Esophagus muscularis mucosa (tissue), 4 donors: ENCODE data around the gene CCAR1. TPM values are rescaled to one million over a fixed set of nuclear protein-coding genes. Genes with fewer than 3 reads are reported as not detected.

Source experiments
- DNase-seq: peaks from one replicate; pipeline ENCODE4 v3.0.0-alpha.2; 2017; ENCODE audit errors: extremely low spot score
- H3K27ac ChIP-seq, 4 donors: fragments of 200-600 bp; sonication (generic); replicated peaks in 1 of 4; 1 replicate in 3 of 4; 2 replicates in 1 of 4; pipeline ENCODE4 v1.5.1; 2016 to 2019; ENCODE audit warnings: mild to moderate bottlenecking in 1 of 4
- H3K27me3 ChIP-seq, 4 donors: fragments of 200-600 bp; sonication (generic); one replicate each; pipeline versions ENCODE4 v1.5.1 to v1.6.0; 2016 to 2019
- H3K36me3 ChIP-seq, 4 donors: fragments of 200-600 bp; sonication (generic); one replicate each; pipeline ENCODE4 v1.5.1; 2016 to 2019
- H3K4me1 ChIP-seq, 4 donors: fragments of 200-600 bp; sonication (generic); one replicate each; pipeline ENCODE4 v1.5.1; 2016 to 2019
- H3K4me3 ChIP-seq, 4 donors: fragments of 200-600 bp; sonication (generic); 1 replicate in 2 of 4; 2 replicates in 2 of 4; pipeline ENCODE4 v1.5.1; 2016 to 2019; ENCODE audit warnings: mild to moderate bottlenecking in 4 of 4, moderate library complexity in 1 of 4
- H3K9me3 ChIP-seq, 4 donors: fragments of 200-600 bp; sonication (generic); 1 replicate in 3 of 4; 2 replicates in 1 of 4; pipeline ENCODE4 v1.5.1; 2016 to 2019
- CTCF ChIP-seq, 3 experiments: fragments of 200-600 bp in 2 of 3; fragments of 450-650 bp in 1 of 3; sonication (generic) in 2 of 3; IDR thresholded peaks; one replicate each; pipeline ENCODE4 v1.5.1; 2017 to 2019; ENCODE audit warnings: antibody characterized with exemption in 3 of 3, mild to moderate bottlenecking in 2 of 3, moderate library complexity in 1 of 3
- EP300 ChIP-seq: sonication (generic); formaldehyde crosslinking; IDR thresholded peaks from one replicate; pipeline ENCODE4 v1.6.1; 2017; ENCODE audit warnings: antibody characterized with exemption
- POLR2A ChIP-seq: fragments of 450-650 bp; IDR thresholded peaks from one replicate; pipeline ENCODE4 v1.6.1; 2017; ENCODE audit warnings: antibody characterized with exemption, moderate library complexity, mild to moderate bottlenecking, low read depth
- POLR2AphosphoS5 ChIP-seq, 2 donors: sonication (generic); formaldehyde crosslinking; IDR thresholded peaks; one replicate each; pipeline ENCODE4 v1.6.1; 2017; ENCODE audit warnings: antibody characterized with exemption in 2 of 2
- WGBS: methylation state at CpG from one replicate; pipeline ENCODE4 v1.1.5; 2018; 5-methylcytosine and 5-hydroxymethylcytosine counted together
- intact Hi-C: fragments of 100-400 bp; cut with DNase I; formaldehyde crosslinking; loops from one replicate; pipeline ENCODE4 v1.15.1; 2023
- total RNA-seq, 4 donors: library from RNA; depleted of rRNA; stranded (reverse); fragments of >200 nt; gene quantifications; one replicate each; pipeline versions ENCODE4 v1.1.0 to v1.2.1, GENCODE V29; 2016

The CCAR1 gene
- total RNA-seq, result 10 to 100 TPM; 28.5 to 44.4 (median 35.5) TPM

- H3K4me1 ChIP-seq, result peaks cover 6 to 18% (median 15%) of the 10 kb centered on the region in 4 donors
- DNase-seq, result peak; percentile 99
- under 1% methylated on average over 26 of the region's 72 CpGs for WGBS
- peak within 1 kb of the TSS; percentile 85 to 100 (median 94) for H3K4me3 ChIP-seq
- intact Hi-C loops, result loop anchor here (2.0 to 5.0 kb wide), 2 partner anchors 169 to 194 kb away; partner anchors contain the start of gene SLC25A16
- peak within 1 kb of the TSS; percentile 86 to 97 (median 92) for H3K27ac ChIP-seq
- no peaks in the 10 kb centered on the region for H3K27me3 ChIP-seq
- TF ChIP-seq EP300, result no peak
- peak; percentile 93 to 94 for TF ChIP-seq POLR2AphosphoS5 (IDR thresholded peaks at IDR 0.05)
- H3K36me3 ChIP-seq, result peaks cover 4 to 31% (median 22%) of the 10 kb centered on the region in 4 donors
- H3K9me3 ChIP-seq, result no peaks in the 10 kb centered on the region
Measured at GRCh38 chr10:68720793-68721672, at the start of gene CCAR1. TSS of gene CCAR1 (plus strand) at chr10:68721239. CDS start at chr10:68722505, 1,266 bp downstream.

GRCh38 chr10:68684413-68684812 lies 36.6 kb upstream of the CCAR1 start:
- Histone ChIP-seq H3K27ac (no peak overlapping the region), H3K27me3 (no peaks in the 10 kb centered on the region), H3K36me3 (peaks cover 7 to 68% (median 32%) of the 10 kb centered on the region in 4 donors), H3K9me3 (no peaks in the 10 kb centered on the region), H3K4me3 (no peak overlapping the region), H3K4me1 (no peaks in the 10 kb centered on the region)
- WGBS, result 92% methylated on average over 3 of the region's 3 CpGs
- no peak for TF ChIP-seq CTCF (IDR thresholded peaks at IDR 0.05)
- no peak for TF ChIP-seq POLR2AphosphoS5 (IDR thresholded peaks at IDR 0.05)
- no peak for DNase-seq
- intact Hi-C loops, result no loop called here

GRCh38 chr10:68696018-68696417 lies 25.0 kb upstream of the CCAR1 start:
- WGBS, result 76% methylated on average over 1 of the region's 1 CpG
- TF ChIP-seq EP300 (no peak), CTCF (IDR thresholded peaks at IDR 0.05) (no peak), POLR2A (no peak), POLR2AphosphoS5 (IDR thresholded peaks at IDR 0.05) (no peak)
- no peaks in the 10 kb centered on the region for H3K27me3 ChIP-seq
- H3K36me3 ChIP-seq, result peaks cover 0 to 11% (median 9%) of the 10 kb centered on the region in 4 donors
- H3K27ac ChIP-seq, result no peak overlapping the region
- H3K4me1 ChIP-seq, result peaks cover 0 to 11% (median 2%) of the 10 kb centered on the region in 4 donors
- intact Hi-C loops, result no loop called here
- DNase-seq, result no peak
- H3K4me3 ChIP-seq, result no peak overlapping the region
- no peaks in the 10 kb centered on the region for H3K9me3 ChIP-seq

- Histone ChIP-seq H3K27me3 (no peaks in the 10 kb centered on the region), H3K27ac (no peak overlapping the region), H3K4me1 (peaks cover 0 to 11% (median 2%) of the 10 kb centered on the region in 4 donors), H3K36me3 (peaks cover 0 to under 1% (median 0%) of the 10 kb centered on the region in 4 donors), H3K9me3 (no peaks in the 10 kb centered on the region), H3K4me3 (no peak overlapping the region)
- no peak for TF ChIP-seq POLR2A
- no peak for TF ChIP-seq EP300
- no peak for TF ChIP-seq CTCF (IDR thresholded peaks at IDR 0.05)
- no peak for TF ChIP-seq POLR2AphosphoS5 (IDR thresholded peaks at IDR 0.05)
- 91% methylated on average over 1 of the region's 1 CpG for WGBS
- intact Hi-C loops, result no loop called here
- DNase-seq, result no peak
Measured at GRCh38 chr10:68697106-68697505, 23.9 kb upstream of the CCAR1 start.

- DNase-seq, result no peak
- intact Hi-C loops, result no loop called here
- WGBS, result 79% methylated on average over 1 of the region's 1 CpG
Measured at GRCh38 chr10:68700197-68700596, 20.8 kb upstream of the CCAR1 start.

More at GRCh38 chr10:68700197-68700596, 20.8 kb upstream of the CCAR1 start:
- Histone ChIP-seq H3K27me3 (no peaks in the 10 kb centered on the region), H3K4me3 (no peak overlapping the region), H3K36me3 (no peaks in the 10 kb centered on the region), H3K27ac (no peak overlapping the region), H3K9me3 (no peaks in the 10 kb centered on the region), H3K4me1 (peaks cover 0 to 11% (median 2%) of the 10 kb centered on the region in 4 donors)
- TF ChIP-seq CTCF (IDR thresholded peaks at IDR 0.05) (no peak), POLR2A (no peak), EP300 (no peak), POLR2AphosphoS5 (IDR thresholded peaks at IDR 0.05) (no peak)
